ENCODE results near the gene CRYBG3. TPM values are rescaled to one million over a fixed set of nuclear protein-coding genes. Genes with fewer than 3 reads are reported as not detected.
"Not testable (repeated sequence)": the region's sequence is repeated elsewhere in the genome, so short reads cannot be mapped to it uniquely, and the experiment has no call there.

CRYBG3 gene
- total RNA-seq, 1 donor from 2014 or later: 20.4 TPM

GRCh38 chr3:97830638-97831037, 8.8 kb downstream of the CRYBG3 start:
- peak; percentile 65 for ATAC-seq
- intact Hi-C loops (cut with micrococcal nuclease): no loop called here
- no peak for DNase-seq

GRCh38 chr3:97831140-97831539, 9.3 kb downstream of the CRYBG3 start:
- intact Hi-C loops (cut with micrococcal nuclease): no loop called here
- DNase-seq: no peak
- no peak for ATAC-seq

- ATAC-seq; intact Hi-C loops (cut with micrococcal nuclease); DNase-seq: not testable (repeated sequence)
Observed at GRCh38 chr3:97833184-97833583, 11.4 kb downstream of the CRYBG3 start.

- intact Hi-C loops (cut with micrococcal nuclease): no loop called here
- no peak for DNase-seq
- no peak for ATAC-seq
Observed at GRCh38 chr3:97835761-97836160, 13.9 kb downstream of the CRYBG3 start.

- ATAC-seq (no peak), DNase-seq (no peak)
- intact Hi-C loops (cut with micrococcal nuclease): no loop called here
Observed at GRCh38 chr3:97838393-97838792, 16.6 kb downstream of the CRYBG3 start.

- ATAC-seq (no peak), DNase-seq (no peak)
- intact Hi-C loops (cut with micrococcal nuclease): no loop called here
Observed at GRCh38 chr3:97839944-97840343, 18.1 kb downstream of the CRYBG3 start.

- DNase-seq (no peak), ATAC-seq (no peak)
- intact Hi-C loops (cut with micrococcal nuclease): no loop called here
Observed at GRCh38 chr3:97841304-97841703, 19.5 kb downstream of the CRYBG3 start.

GRCh38 chr3:97841956-97842355, 20.1 kb downstream of the CRYBG3 start:
- no peak for DNase-seq
- ATAC-seq: no peak
- intact Hi-C loops (cut with micrococcal nuclease): no loop called here

- ATAC-seq (peak; percentile 36), DNase-seq (no peak)
- intact Hi-C loops (cut with micrococcal nuclease): no loop called here
Observed at GRCh38 chr3:97848779-97849178, 27.0 kb downstream of the CRYBG3 start.

GRCh38 chr3:97857401-97857800, 35.6 kb downstream of the CRYBG3 start:
- intact Hi-C loops (cut with micrococcal nuclease): no loop called here
- no peak for ATAC-seq
- DNase-seq: no peak

- DNase-seq: no peak
- no peak for ATAC-seq
- intact Hi-C loops (cut with micrococcal nuclease): loop anchor here (5.0 kb wide), 1 partner anchor 38 kb away; the partner anchor contains the start of gene CRYBG3
Observed at GRCh38 chr3:97860364-97860763, 38.6 kb downstream of the CRYBG3 start.

GRCh38 chr3:97862582-97862981, 40.8 kb downstream of the CRYBG3 start:
- no peak for ATAC-seq
- intact Hi-C loops (cut with micrococcal nuclease): loop anchor here (5.0 kb wide), 1 partner anchor 40 kb away; the partner anchor contains the start of gene CRYBG3
- no peak for DNase-seq

GRCh38 chr3:97863031-97863430, 41.2 kb downstream of the CRYBG3 start:
- DNase-seq: no peak
- ATAC-seq: peak; percentile 96
- intact Hi-C loops (cut with micrococcal nuclease): loop anchor here (5.0 kb wide), 1 partner anchor 41 kb away; the partner anchor contains the start of gene CRYBG3

- intact Hi-C loops (cut with micrococcal nuclease): loop anchor here (5.0 kb wide), 1 partner anchor 41 kb away; the partner anchor contains the start of gene CRYBG3
- ATAC-seq: peak; percentile 40
- no peak for DNase-seq
Observed at GRCh38 chr3:97863775-97864174, 42.0 kb downstream of the CRYBG3 start.

GRCh38 chr3:97871186-97871585, 49.4 kb downstream of the CRYBG3 start:
- no peak for ATAC-seq
- intact Hi-C loops (cut with micrococcal nuclease): no loop called here
- DNase-seq: no peak

GRCh38 chr3:97871801-97872524, 50.2 kb downstream of the CRYBG3 start:
- DNase-seq (no peak), ATAC-seq (no peak)
- intact Hi-C loops (cut with micrococcal nuclease): no loop called here

- no peak for ATAC-seq
- intact Hi-C loops (cut with micrococcal nuclease): no loop called here
Observed at GRCh38 chr3:97872525-97873042, 50.8 kb downstream of the CRYBG3 start.

GRCh38 chr3:97880267-97880666, 58.5 kb downstream of the CRYBG3 start:
- intact Hi-C loops (cut with micrococcal nuclease): no loop called here
- ATAC-seq (no peak), DNase-seq (no peak)

More at GRCh38 chr3:97872525-97873042, 50.8 kb downstream of the CRYBG3 start:
- no peak for DNase-seq

- DNase-seq (no peak), ATAC-seq (no peak)
- intact Hi-C loops (cut with micrococcal nuclease): no loop called here
Observed at GRCh38 chr3:97882975-97883598, 61.3 kb downstream of the CRYBG3 start.

GRCh38 chr3:97883736-97884135, 61.9 kb downstream of the CRYBG3 start:
- no peak for DNase-seq
- intact Hi-C loops (cut with micrococcal nuclease): no loop called here
- ATAC-seq: no peak
